ENCODE data around the gene DLST. TPM values are rescaled to one million over a fixed set of nuclear protein-coding genes. Genes with fewer than 3 reads are reported as not detected.

DLST gene
- total and polyA plus RNA-seq, 2 of the 4 experiments (the other 2 are of a cell fraction) = 58.6 to 119 TPM

DNA sequence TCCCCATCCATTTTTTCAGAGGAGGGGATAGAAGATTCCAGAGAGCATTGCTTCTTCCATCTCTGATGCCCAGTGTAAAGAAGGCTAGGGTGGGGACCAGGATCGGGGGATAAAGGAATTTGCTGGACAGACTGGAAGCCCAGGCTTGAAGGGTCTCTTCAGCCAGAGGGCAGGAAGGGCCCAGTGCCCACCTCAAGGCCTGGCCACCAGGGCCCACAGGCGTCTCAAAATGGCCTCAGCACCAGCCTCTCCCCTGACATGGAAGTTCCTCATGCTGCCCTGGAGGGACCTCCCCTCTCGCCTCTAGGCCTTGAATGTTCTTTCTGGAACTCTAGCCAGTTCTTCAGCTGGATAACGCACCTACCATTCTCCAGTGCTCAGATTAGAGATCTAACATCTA is 38.6 kb downstream of the DLST start:
- WGBS, 2 experiments (ENCODE audit: extremely low coverage in 2 of 2, insufficient read length in 1 of 2) = 92% methylated on average over 2 of the region's 4 CpGs; no CpG with 5 or more reads in 1 of the 2 experiments
- Histone ChIP-seq H2BK5ac (ENCODE audit: low read depth, low read length, poor library complexity, severe bottlenecking) (no peak overlapping the region), H3K4me1 (ENCODE audit: control insufficient read depth, insufficient read depth, low read length) (peaks cover 3% of the 10 kb centered on the region; the same call in 1 of the 2 replicates), H4K91ac (ENCODE audit: insufficient read depth, low read depth, low read length) (no peak overlapping the region), H3K4me3 (ENCODE audit: insufficient read depth, low read depth, low read length) (no peak overlapping the region), H3K4ac (ENCODE audit: low read depth, low read length) (no peak overlapping the region), H4K8ac (ENCODE audit: low read depth in 2 of 2, low read length in 2 of 2) (no peak overlapping the region), H3K9me3 (ENCODE audit: control insufficient read depth, insufficient read depth, low read length) (no peaks in the 10 kb centered on the region), H3K56ac (ENCODE audit: extremely low read depth, insufficient read depth, low read length) (no peak overlapping the region), H3K27me3 (ENCODE audit: control insufficient read depth, insufficient read depth, low read length) (no peaks in the 10 kb centered on the region), H3K79me1 (ENCODE audit: low read depth in 1 of 2, low read length in 2 of 2) (no peaks in the 10 kb centered on the region), H3K9me1 (ENCODE audit: insufficient read depth, low read length) (0 out of 2 replicates have a peak, but pooled peaks cover 2% of the 10 kb centered on the region), H4K5ac (ENCODE audit: low read depth, low read length) (no peak overlapping the region), H2AK5ac (ENCODE audit: low read depth, low read length) (no peak overlapping the region), H2BK120ac (ENCODE audit: low read depth, low read length) (no peak overlapping the region), H3K14ac (replicated peaks; ENCODE audit: low read depth, low read length) (no peak overlapping the region), H3K4me2 (ENCODE audit: low read depth, low read length) (no peak overlapping the region), H3K23ac (ENCODE audit: low read depth, low read length) (no peak overlapping the region), H3K9ac (ENCODE audit: low read depth, low read length) (no peak overlapping the region), H2BK15ac (ENCODE audit: low read depth, low read length) (no peak overlapping the region; the same call in 2 of the 3 replicates), H2AK9ac (replicated peaks; ENCODE audit: low read depth, low read length, poor library complexity) (no peak overlapping the region), H2AFZ (replicated peaks; ENCODE audit: low read length, poor library complexity) (no peak overlapping the region), H3K27ac (ENCODE audit: insufficient read depth, low read length) (no peak overlapping the region), H3K36me3 (ENCODE audit: control insufficient read depth, insufficient read depth, low read length) (no peaks in the 10 kb centered on the region), H3K18ac (ENCODE audit: low read depth, low read length) (no peak overlapping the region), H4K20me1 (ENCODE audit: insufficient read depth, low read length) (no peaks in the 10 kb centered on the region), H2BK20ac (ENCODE audit: low read depth, low read length) (no peak overlapping the region)
- TF ChIP-seq NFE2L2 (IDR thresholded peaks at IDR 0.05; ENCODE audit: low read depth, low read length) (no peak), MAZ (IDR thresholded peaks at IDR 0.05; ENCODE audit: borderline replicate concordance, low read depth, low read length) (no peak), POLR2A (IDR thresholded peaks at IDR 0.05; ENCODE audit: low read depth, low read length) (no peak), RCOR1 (IDR thresholded peaks at IDR 0.05; ENCODE audit: insufficient replicate concordance, low read length) (no peak), BHLHE40 (IDR thresholded peaks at IDR 0.05; ENCODE audit: low read depth, low read length) (no peak), RAD21 (IDR thresholded peaks at IDR 0.05; ENCODE audit: low read length) (no peak), USF2 (IDR thresholded peaks at IDR 0.05; ENCODE audit: low read depth, low read length) (no peak), RFX5 (IDR thresholded peaks at IDR 0.05; ENCODE audit: low read depth, low read length) (no peak), CEBPB (IDR thresholded peaks at IDR 0.05; ENCODE audit: low read depth, low read length) (no peak)
- TF ChIP-seq, protein P1, sequence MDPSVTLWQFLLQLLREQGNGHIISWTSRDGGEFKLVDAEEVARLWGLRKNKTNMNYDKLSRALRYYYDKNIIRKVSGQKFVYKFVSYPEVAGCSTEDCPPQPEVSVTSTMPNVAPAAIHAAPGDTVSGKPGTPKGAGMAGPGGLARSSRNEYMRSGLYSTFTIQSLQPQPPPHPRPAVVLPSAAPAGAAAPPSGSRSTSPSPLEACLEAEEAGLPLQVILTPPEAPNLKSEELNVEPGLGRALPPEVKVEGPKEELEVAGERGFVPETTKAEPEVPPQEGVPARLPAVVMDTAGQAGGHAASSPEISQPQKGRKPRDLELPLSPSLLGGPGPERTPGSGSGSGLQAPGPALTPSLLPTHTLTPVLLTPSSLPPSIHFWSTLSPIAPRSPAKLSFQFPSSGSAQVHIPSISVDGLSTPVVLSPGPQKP (IDR thresholded peaks at IDR 0.05; ENCODE audit: borderline replicate concordance, low read depth, low read length) = no peak
- ATAC-seq (ENCODE audit: low read depth) = no peak
- intact Hi-C loops (cut with micrococcal nuclease) (no loop called here), in situ Hi-C loops (cut with MboI; ENCODE audit: low sequenced_read_pairs) (no loop called here), dilution Hi-C loops (cut with HindIII; ENCODE audit: low sequenced_read_pairs, unreplicated experiment) (no loop called here)
- ChIA-PET POLR2A (ENCODE audit: unreplicated experiment) (no interaction called here), CTCF (interaction anchor here (0.9 to 1.5 kb wide), 2 partner anchors 168 to 169 kb away, joined by 3 to 4 read pairs; no protein-coding TSS in a partner anchor)
- BruUV-seq (replicated peaks) = no TSS peak
- no peak for DNase-seq

Data from IMR-90 (cell line).